PFSK-1 (cell line): ENCODE data around the gene FSTL4.

Experiments used
- FOXP2 ChIP-seq: optimal IDR thresholded peaks from 2 replicates; pipeline ENCODE3; 2011; ENCODE audit warnings: borderline replicate concordance, control low read depth, inconsistent platforms; ENCODE audit not compliant: insufficient read depth; ENCODE audit errors: extremely low read length, extremely low read depth
- POLR2AphosphoS5 ChIP-seq: IDR thresholded peaks from 2 replicates; pipeline ENCODE4 v1.6.1; 2012; ENCODE audit warnings: low read depth, mild to moderate bottlenecking, control low read depth, low read length, moderate library complexity
- REST ChIP-seq, 2 experiments: IDR thresholded peaks; 2 replicates each; pipeline versions ENCODE4 v1.6.1 to v1.8.0; 2011 to 2012; ENCODE audit warnings: low read depth in 2 of 2, low read length in 2 of 2, control low read depth in 1 of 2, inconsistent platforms in 1 of 2, mild to moderate bottlenecking in 1 of 2, moderate library complexity in 1 of 2; ENCODE audit not compliant: insufficient read depth in 1 of 2
- SIN3A ChIP-seq: IDR thresholded peaks from 2 replicates; pipeline ENCODE4 v1.6.1; 2012; ENCODE audit warnings: mild to moderate bottlenecking, low read length, moderate library complexity, borderline replicate concordance; ENCODE audit not compliant: insufficient read depth

- no peak for TF ChIP-seq SIN3A
- TF ChIP-seq POLR2AphosphoS5, result no peak
- TF ChIP-seq REST (IDR thresholded peaks at IDR 0.05; ENCODE audit: insufficient read depth in 1 of 2, low read depth in 2 of 2, low read length in 2 of 2), result peak in 1 of 2 experiments; percentile 68; a peak in 2 of 4 replicates
- TF ChIP-seq FOXP2, result no peak
Measured at GRCh38 chr5:133247151-133247709, 365.1 kb downstream of the FSTL4 start.
